ENCODE results near the gene SELENON. TPM values are rescaled to one million over a fixed set of nuclear protein-coding genes. Genes with fewer than 3 reads are reported as not detected.

Gene SELENON
- total RNA-seq, 1 experiment from 2014 or later: 90.9 TPM

DNA sequence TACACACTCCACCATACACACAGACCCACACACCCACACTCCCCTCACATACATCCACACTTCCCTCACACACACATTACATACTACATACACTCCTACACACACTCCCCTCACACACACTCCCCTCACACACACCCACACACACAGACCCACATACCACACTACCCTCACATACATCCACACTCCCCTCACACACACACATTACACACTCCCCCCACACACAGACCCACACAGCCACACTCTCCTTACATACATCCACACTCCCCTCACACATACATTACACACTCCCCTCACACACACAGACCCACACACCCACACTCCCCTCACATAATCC lies 32.6 kb upstream of the SELENON start:
- peaks cover 3% of the 10 kb centered on the region for H3K23me2 ChIP-seq (ENCODE audit: insufficient read length, low read depth, low read length, poor library complexity, severe bottlenecking)
- Mint-ChIP-seq H3K27me3 (ENCODE audit: low read depth) (no peaks in the 10 kb centered on the region), H3K9me3 (no peaks in the 10 kb centered on the region), H3K36me3 (ENCODE audit: insufficient read depth in 1 of 3, low read depth in 3 of 3) (peaks cover 0 to under 1% (median 0%) of the 10 kb centered on the region in 3 experiments; a peak in 2 of 7 replicates), H3K4me3 (no peak overlapping the region), H3K27ac (no peak overlapping the region; a peak in 1 of 7 replicates), H3K4me1 (peaks cover 22 to 33% of the 10 kb centered on the region in 2 experiments)
- no peak overlapping the region for H3K4me2 ChIP-seq (ENCODE audit: insufficient read depth, insufficient read length, low read length)
- no peak overlapping the region for H3K4ac ChIP-seq (ENCODE audit: low read depth, low read length)
- no peaks in the 10 kb centered on the region for H3K4me1 ChIP-seq (ENCODE audit: insufficient read depth, low read length)
- H2BK12ac ChIP-seq (ENCODE audit: insufficient read length, low read depth, low read length): no peak overlapping the region
- H3K9ac ChIP-seq (ENCODE audit: extremely low read depth, insufficient read length, low read length): no peak overlapping the region
- no peaks in the 10 kb centered on the region for H4K20me1 ChIP-seq (ENCODE audit: control insufficient read depth, insufficient read depth, insufficient read length)
- no peak overlapping the region for H2BK15ac ChIP-seq (ENCODE audit: low read depth, low read length)
- H3T11ph ChIP-seq (ENCODE audit: low read length): no peak overlapping the region
- no peak for DNase-seq
- H3K23ac ChIP-seq (ENCODE audit: insufficient read length, low read depth, low read length): no peak overlapping the region
- H2BK5ac ChIP-seq (ENCODE audit: insufficient read length, low read length): no peak overlapping the region
- H2AFZ ChIP-seq (ENCODE audit: low read length): no peak overlapping the region
- no peak overlapping the region for H3K18ac ChIP-seq (ENCODE audit: insufficient read length, low read depth, low read length)
- no peaks in the 10 kb centered on the region for H3K79me1 ChIP-seq (ENCODE audit: insufficient read depth, low read depth, low read length, poor library complexity, severe bottlenecking)
- H3K79me2 ChIP-seq (ENCODE audit: insufficient read depth, low read length): no peaks in the 10 kb centered on the region
- no peak overlapping the region for H3K27ac ChIP-seq (ENCODE audit: insufficient read length, low read depth, low read length)
- H2BK120ac ChIP-seq (ENCODE audit: low read depth, low read length, poor library complexity, severe bottlenecking): no peak overlapping the region
- no peak overlapping the region for H3K14ac ChIP-seq (ENCODE audit: insufficient read depth, low read length)
- no peak overlapping the region for H4K8ac ChIP-seq (replicated peaks; ENCODE audit: insufficient read length, low read depth, low read length)
- TF ChIP-seq, protein P1, sequence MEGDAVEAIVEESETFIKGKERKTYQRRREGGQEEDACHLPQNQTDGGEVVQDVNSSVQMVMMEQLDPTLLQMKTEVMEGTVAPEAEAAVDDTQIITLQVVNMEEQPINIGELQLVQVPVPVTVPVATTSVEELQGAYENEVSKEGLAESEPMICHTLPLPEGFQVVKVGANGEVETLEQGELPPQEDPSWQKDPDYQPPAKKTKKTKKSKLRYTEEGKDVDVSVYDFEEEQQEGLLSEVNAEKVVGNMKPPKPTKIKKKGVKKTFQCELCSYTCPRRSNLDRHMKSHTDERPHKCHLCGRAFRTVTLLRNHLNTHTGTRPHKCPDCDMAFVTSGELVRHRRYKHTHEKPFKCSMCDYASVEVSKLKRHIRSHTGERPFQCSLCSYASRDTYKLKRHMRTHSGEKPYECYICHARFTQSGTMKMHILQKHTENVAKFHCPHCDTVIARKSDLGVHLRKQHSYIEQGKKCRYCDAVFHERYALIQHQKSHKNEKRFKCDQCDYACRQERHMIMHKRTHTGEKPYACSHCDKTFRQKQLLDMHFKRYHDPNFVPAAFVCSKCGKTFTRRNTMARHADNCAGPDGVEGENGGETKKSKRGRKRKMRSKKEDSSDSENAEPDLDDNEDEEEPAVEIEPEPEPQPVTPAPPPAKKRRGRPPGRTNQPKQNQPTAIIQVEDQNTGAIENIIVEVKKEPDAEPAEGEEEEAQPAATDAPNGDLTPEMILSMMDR (conservative IDR thresholded peaks at IDR 0.05): no peak
- H3K9me3 ChIP-seq (ENCODE audit: control insufficient read depth, low read depth, low read length): no peaks in the 10 kb centered on the region
- H4K91ac ChIP-seq (ENCODE audit: insufficient read length, low read depth, low read length): no peak overlapping the region
- no peak overlapping the region for H2BK20ac ChIP-seq (ENCODE audit: low read depth, low read length, poor library complexity, severe bottlenecking)
- no peaks in the 10 kb centered on the region for H3K27me3 ChIP-seq (ENCODE audit: insufficient read depth, low read length)
- H4K5ac ChIP-seq (ENCODE audit: insufficient read length, low read depth, low read length): no peak overlapping the region
- H2AK5ac ChIP-seq (ENCODE audit: insufficient read length, low read length): no peak overlapping the region
- no peak overlapping the region for H3K56ac ChIP-seq (ENCODE audit: insufficient read length, low read depth, low read length)

Data from H9 (cell line).